Activated CD8-positive, alpha-beta memory T cell treated with anti-CD3 and anti-CD28 coated beads for 48 hours (primary cell): ENCODE measurements around the gene SYNGR3.
A peak's percentile ranks its signal among the peaks of the same experiment; 100 is the strongest.
"Not testable (repeated sequence)": the region's sequence is repeated elsewhere in the genome, so short reads cannot be mapped to it uniquely, and the experiment has no call there.

ENCODE experiments used
- DNase-seq, 3 experiments: peaks; one replicate each; pipeline ENCODE4 v3.0.0-alpha.2; 2020; ENCODE audit warnings: low read depth in 2 of 3, low spot score in 2 of 3

SYNGR3 gene

DNA sequence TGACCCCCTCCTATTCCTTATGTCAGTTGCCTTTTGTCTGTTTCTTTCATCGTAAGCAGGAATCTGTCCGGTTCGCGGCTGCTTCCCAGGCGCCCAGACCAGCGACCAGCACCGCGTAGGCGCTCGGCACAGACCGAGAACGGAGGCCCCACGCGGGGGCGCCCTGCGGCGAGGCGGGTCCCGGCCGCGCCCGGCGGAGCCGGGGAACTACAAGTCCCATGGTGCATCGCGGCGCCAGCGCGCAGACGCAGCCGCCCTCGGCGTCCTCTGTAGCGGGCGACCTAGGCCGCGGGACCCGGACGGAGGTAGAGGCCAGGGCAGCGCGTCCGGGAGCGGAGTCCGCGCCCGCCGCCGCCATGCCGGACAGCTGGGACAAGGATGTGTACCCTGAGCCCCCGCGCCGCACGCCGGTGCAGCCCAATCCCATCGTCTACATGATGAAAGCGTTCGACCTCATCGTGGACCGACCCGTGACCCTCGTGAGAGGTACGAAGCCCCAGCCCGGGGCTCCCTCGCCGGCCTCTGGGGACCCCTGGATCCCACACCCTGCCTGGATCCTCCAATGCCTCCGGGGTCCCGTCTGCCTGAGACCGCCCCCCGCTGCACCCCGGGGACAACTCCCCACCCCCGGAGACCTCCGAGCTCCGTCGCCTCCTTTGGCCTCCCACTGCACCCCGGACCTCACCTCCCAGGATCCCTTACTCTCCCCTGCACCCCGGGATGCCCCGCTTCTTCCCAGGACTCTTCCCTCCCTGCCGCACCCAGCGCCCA is 30.3 kb upstream of the SYNGR3 start, which contains the start of gene NDUFB10:
Gene NDUFB10 (plus strand): TSS at position 270 of the 771 bp plus-strand sequence. CDS start 87 bp downstream, at position 357.
- peak; percentile 76 to 81 (median 81) for DNase-seq

DNA sequence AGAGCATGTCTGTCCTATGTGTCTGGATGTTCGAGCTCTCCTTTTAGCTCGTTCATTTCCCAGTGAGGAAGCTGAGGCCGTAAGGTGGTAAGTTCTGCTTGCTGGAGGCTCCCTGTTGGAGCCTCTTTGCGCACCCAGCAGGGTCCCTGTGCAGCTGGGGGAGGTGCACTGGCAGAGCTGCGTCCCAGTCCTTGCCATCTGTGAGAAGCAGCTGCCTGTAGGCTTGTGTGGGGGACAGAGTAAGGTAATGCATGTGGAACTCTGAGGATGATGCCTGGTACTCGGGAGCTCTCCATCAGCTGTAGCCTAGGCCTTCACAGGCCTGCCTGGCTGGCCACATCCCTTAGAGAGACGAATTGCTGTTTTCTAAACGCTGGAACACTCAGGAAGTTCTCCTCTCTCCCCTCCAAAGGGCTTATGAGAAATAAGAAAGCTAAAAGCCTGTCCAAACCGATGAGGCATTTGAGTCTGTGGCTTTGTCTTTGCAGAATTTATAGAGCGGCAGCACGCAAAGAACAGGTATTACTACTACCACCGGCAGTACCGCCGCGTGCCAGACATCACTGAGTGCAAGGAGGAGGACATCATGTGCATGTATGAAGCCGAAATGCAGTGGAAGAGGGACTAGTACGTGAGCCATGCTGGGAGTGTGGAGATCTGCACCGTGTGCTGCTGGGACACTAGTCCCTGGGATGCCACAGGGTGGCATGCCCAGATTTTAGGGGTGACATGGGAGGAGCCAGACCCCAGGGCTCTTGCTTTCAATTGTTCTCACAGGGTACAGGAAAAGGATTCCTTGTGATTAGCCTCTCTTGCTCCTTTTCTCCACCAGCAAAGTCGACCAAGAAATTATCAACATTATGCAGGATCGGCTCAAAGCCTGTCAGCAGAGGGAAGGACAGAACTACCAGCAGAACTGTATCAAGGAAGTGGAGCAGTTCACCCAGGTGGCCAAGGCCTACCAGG is 28.8 kb upstream of the SYNGR3 start:
- DNase-seq, result no peak

GRCh38 chr16:1961651-1962067 is 28.1 kb upstream of the SYNGR3 start:
- no peak for DNase-seq

DNA sequence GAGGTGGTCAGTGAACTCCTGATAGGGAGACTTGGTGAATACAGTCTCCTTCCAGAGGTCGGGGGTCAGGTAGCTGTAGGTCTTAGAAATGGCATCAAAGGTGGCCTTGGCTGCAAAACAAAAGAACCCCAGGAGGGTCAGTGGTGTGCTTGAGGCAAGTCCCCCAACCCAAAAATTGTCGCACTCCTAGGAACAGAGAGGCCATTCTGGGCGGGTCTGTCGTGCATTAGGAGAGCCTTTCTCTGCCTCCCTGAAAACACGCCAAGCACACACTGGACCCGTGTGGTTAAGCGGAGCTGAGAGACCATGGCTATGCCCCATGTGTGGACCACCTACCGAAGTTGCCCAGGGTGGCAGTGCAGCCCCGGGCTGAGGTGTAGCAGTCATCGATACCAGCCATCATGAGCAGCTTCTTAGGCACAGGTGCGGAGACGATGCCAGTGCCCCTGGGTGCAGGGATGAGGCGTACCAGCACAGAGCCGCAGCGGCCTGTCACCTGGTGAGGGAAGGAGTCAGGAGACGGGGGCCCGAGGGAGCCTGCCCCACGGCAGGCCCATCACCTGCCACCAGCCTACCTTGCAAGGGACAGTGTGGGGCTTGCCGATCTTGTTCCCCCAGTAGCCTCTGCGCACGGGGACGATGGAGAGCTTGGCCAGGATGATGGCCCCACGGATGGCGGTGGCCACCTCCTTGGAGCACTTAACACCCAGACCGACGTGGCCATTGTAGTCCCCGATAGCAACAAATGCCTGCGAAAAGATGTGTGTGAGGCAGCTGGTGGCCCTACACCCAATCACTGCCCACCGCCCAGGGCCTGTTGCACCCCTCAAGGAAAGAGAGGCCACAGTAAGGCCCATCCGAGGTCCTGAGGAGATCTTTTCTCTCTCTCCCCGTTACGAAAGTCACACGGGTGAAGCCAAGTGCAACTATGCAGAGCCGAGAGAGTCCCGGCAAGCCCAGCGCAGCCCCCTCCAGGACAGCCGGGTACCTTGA is 27.3 kb upstream of the SYNGR3 start:
- DNase-seq, result not testable (repeated sequence)

DNA sequence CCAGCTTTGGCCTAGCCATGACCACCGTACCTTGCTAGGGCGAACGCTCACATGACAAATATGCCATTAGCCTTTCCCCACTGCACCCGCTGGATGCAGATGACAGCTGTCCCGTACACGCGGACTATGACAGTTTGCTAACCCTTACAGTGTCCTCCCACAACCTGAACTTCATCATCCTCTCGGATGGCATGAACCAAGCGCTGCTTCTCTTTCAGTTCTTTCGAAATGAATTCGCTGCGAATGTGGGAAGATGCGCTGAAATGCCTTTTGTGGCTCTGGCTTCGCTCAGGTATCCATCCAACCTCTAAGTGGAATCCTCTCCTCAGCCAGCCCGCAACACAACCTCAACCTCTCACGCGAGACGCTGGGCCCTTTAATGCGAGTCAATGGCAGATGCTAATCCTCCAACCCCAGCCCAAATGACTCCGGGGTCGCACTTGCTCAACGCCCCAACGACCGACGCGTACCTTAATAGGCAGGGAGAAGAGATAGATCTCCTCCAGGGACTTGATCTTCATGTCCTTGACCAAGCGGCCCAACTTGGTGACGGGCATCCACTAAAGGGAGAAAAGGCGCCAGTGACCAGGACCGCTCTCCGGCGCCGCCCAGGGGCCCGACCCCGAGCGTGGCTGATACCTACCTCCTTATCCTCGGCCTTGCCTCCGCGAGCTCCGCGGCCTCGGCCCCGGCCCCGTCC is 25.8 kb upstream of the SYNGR3 start:
- no peak for DNase-seq

GRCh38 chr16:1964506-1965395 is 25.0 kb upstream of the SYNGR3 start, which contains the start of gene RPS2:
Gene RPS2 (minus strand): TSS chr16:1964826. CDS start chr16:1964625, 201 bp downstream.
- DNase-seq, result peak; percentile 92 to 95 (median 95)

DNA sequence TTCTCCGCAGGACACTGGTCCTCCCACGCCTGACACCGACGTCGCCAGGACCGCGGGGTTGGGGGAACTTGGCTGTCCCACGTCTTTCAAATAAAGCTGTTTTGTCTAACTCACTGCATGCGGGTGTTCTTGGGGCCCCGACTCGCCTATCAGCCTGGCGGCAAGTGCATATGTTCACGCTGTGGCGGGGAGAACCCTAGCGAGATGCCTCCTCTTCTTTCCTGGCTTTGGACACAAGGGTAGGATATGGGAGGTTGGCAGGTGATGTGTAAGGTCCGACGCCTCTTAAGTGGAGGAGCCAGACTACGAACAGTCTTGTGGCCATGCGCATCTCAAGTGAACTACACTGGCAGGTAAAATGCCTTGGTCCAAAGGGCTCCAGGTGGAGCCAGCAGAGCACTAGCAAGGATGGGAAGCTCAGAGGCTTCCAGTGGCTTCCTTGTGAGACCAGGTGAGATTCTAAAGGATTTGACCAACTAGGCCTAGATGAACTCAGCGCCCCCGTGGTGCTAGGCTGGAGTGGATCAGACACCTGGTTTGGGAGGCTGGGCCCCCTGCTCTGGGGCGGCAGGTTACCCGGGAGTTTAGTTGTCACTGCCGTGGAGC is 24.3 kb upstream of the SYNGR3 start:
- no peak for DNase-seq

- no peak for DNase-seq
Measured at GRCh38 chr16:1966460-1966859, 23.3 kb upstream of the SYNGR3 start, which contains the start of gene RNF151. Gene RNF151 (plus strand): TSS chr16:1966856. CDS start chr16:1966882, 26 bp downstream.

DNA sequence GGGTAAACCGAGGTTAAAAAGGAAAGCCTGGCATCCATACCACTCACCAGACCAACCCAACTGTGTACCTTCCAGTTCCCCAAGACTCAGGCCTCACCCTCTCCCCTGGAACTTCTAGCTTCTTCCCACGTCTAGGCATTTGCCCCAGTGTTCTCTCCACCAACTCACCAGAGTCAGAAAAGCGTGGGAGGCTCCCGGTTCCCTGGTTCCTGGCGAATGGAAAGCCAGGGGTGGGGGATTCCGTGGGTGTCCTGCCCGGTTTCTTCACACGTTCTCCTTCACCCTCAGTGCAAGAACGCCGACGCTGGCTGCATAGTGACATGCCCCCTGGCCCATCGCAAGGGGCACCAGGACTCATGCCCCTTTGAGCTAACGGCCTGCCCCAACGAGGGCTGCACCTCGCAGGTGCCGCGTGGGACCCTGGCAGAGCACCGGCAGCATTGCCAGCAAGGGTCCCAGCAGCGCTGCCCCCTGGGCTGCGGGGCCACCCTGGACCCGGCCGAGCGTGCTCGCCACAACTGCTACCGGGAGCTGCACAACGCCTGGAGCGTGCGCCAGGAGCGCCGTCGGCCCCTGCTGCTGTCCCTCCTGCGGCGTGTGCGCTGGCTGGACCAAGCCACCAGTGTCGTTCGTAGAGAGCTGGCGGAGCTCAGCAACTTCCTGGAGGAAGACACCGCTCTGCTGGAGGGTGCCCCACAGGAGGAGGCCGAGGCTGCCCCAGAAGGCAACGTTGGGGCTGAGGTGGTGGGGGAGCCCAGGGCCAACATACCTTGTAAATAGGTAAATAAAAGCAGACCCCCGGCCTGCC is 21.4 kb upstream of the SYNGR3 start:
- no peak for DNase-seq

GRCh38 chr16:1971796-1972489 is 17.8 kb upstream of the SYNGR3 start, which contains the start of gene TBL3:
Gene TBL3 (plus strand): TSS chr16:1972053. CDS start chr16:1972165, 112 bp downstream.
- peak; percentile 96 to 98 (median 97) for DNase-seq

DNA sequence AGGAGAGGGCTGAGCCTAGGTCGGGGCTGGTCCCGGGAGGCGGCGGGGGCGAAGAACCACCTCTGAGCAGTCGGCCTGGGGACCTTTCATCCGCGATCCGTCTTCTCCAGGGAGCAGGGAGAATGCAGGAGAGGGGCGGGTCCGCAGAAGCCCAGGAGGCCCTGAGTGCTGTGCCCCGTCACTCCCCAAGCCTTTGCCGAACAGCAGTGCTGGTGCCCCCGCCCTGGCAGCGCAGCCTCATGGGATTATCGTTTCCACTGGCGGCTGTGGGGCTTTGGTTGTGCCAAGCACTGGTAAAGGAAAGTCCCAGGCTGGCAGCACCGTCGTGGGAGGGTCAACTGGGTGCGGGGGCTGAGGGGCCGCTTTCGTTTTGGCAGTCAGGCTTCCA is 17.3 kb upstream of the SYNGR3 start:
- no peak for DNase-seq

GRCh38 chr16:1973461-1974156 is 16.2 kb upstream of the SYNGR3 start:
- no peak for DNase-seq

- no peak for DNase-seq
Measured at GRCh38 chr16:1974157-1975070, 15.4 kb upstream of the SYNGR3 start.

- DNase-seq, result no peak
Measured at GRCh38 chr16:1975432-1976215, 14.1 kb upstream of the SYNGR3 start.

GRCh38 chr16:1976216-1976520 is 13.6 kb upstream of the SYNGR3 start:
- DNase-seq, result no peak
